Liver (tissue), 9 donors: ENCODE data around the gene ZNF775. TPM values are rescaled to one million over a fixed set of nuclear protein-coding genes. Genes with fewer than 3 reads are reported as not detected.

Experiments used
- DNase-seq: peaks from one replicate; pipeline ENCODE4 v3.0.0-alpha.2; 2017; ENCODE audit warnings: low spot score
- H3K27ac ChIP-seq, 2 donors: one replicate each; pipeline ENCODE4 v1.7.0; 2013; ENCODE audit warnings: inconsistent platforms in 2 of 2, low read length in 2 of 2, control low read depth in 1 of 2, low read depth in 1 of 2, mild to moderate bottlenecking in 1 of 2
- H3K27me3 ChIP-seq, 4 donors: one replicate each; pipeline versions ENCODE4 v1.6.1 to v1.7.0; 2013; ENCODE audit warnings: low read length in 3 of 4, inconsistent platforms in 1 of 4, mild to moderate bottlenecking in 1 of 4, moderate library complexity in 1 of 4; ENCODE audit not compliant: control insufficient read depth in 4 of 4, insufficient read depth in 4 of 4
- H3K36me3 ChIP-seq, 4 donors: one replicate each; pipeline versions ENCODE4 v1.6.1 to v1.7.0; 2013; ENCODE audit warnings: low read length in 3 of 4, mild to moderate bottlenecking in 3 of 4, low read depth in 1 of 4, moderate library complexity in 1 of 4; ENCODE audit not compliant: control insufficient read depth in 4 of 4, insufficient read depth in 3 of 4
- H3K4me1 ChIP-seq, 4 donors: one replicate each; pipeline versions ENCODE4 v1.6.1 to v1.7.0; 2013; ENCODE audit warnings: low read length in 3 of 4, mild to moderate bottlenecking in 3 of 4, moderate library complexity in 1 of 4; ENCODE audit not compliant: control insufficient read depth in 4 of 4, insufficient read depth in 4 of 4
- H3K4me3 ChIP-seq, 3 donors: one replicate each; pipeline versions ENCODE4 v1.6.1 to v1.7.0; 2013; ENCODE audit warnings: low read length in 3 of 3, control low read depth in 1 of 3, low read depth in 1 of 3, mild to moderate bottlenecking in 1 of 3
- H3K9ac ChIP-seq, 2 donors: one replicate each; pipeline ENCODE4 v1.7.0; 2013; ENCODE audit warnings: low read length in 2 of 2, mild to moderate bottlenecking in 2 of 2, moderate library complexity in 2 of 2, control low read depth in 1 of 2, low read depth in 1 of 2
- H3K9me3 ChIP-seq, 4 donors: one replicate each; pipeline versions ENCODE4 v1.6.1 to v1.7.0; 2013; ENCODE audit warnings: low read length in 3 of 4; ENCODE audit not compliant: control insufficient read depth in 4 of 4
- EGR1 ChIP-seq, 2 donors: IDR thresholded peaks; 2 replicates each; pipeline ENCODE4 v1.6.1; 2016 to 2018; ENCODE audit warnings: antibody characterized with exemption in 2 of 2, low read depth in 2 of 2
- FOXA1 ChIP-seq: IDR thresholded peaks from 2 replicates; pipeline ENCODE4 v1.6.1; 2016; ENCODE audit warnings: antibody characterized with exemption
- FOXA2 ChIP-seq: IDR thresholded peaks from 2 replicates; pipeline ENCODE4 v1.6.1; 2016; ENCODE audit warnings: antibody characterized with exemption
- GABPA ChIP-seq, 2 donors: IDR thresholded peaks in 1 of 2; conservative IDR thresholded peaks in 1 of 2; 2 replicates each; pipeline ENCODE4 v1.6.1; 2016; ENCODE audit warnings: antibody characterized with exemption in 2 of 2, mild to moderate bottlenecking in 1 of 2, moderate library complexity in 1 of 2
- HNF4A ChIP-seq, 2 donors: conservative IDR thresholded peaks; 2 replicates each; pipeline ENCODE4 v1.6.1; 2016; ENCODE audit warnings: antibody characterized with exemption in 2 of 2, mild to moderate bottlenecking in 2 of 2
- HNF4G ChIP-seq: IDR thresholded peaks from 2 replicates; pipeline ENCODE4 v1.6.1; 2016; ENCODE audit warnings: antibody characterized with exemption
- JUND ChIP-seq, 2 donors: IDR thresholded peaks; 2 replicates each; pipeline ENCODE4 v1.6.1; 2016; ENCODE audit warnings: antibody characterized with exemption in 2 of 2
- MAX ChIP-seq: IDR thresholded peaks from 2 replicates; pipeline ENCODE4 v1.6.1; 2016; ENCODE audit warnings: antibody characterized with exemption
- NR2F2 ChIP-seq: IDR thresholded peaks from 2 replicates; pipeline ENCODE4 v1.6.1; 2016; ENCODE audit warnings: antibody characterized with exemption
- RXRA ChIP-seq, 2 donors: IDR thresholded peaks; 2 replicates each; pipeline ENCODE4 v1.6.1; 2017 to 2018; ENCODE audit warnings: antibody characterized with exemption in 2 of 2, mild to moderate bottlenecking in 1 of 2
- SP1 ChIP-seq: IDR thresholded peaks from 2 replicates; pipeline ENCODE4 v1.6.1; 2018; ENCODE audit warnings: antibody characterized with exemption, mild to moderate bottlenecking
- TAF1 ChIP-seq: conservative IDR thresholded peaks from 2 replicates; pipeline ENCODE4 v1.6.1; 2016; ENCODE audit warnings: antibody characterized with exemption, mild to moderate bottlenecking
- YY1 ChIP-seq: IDR thresholded peaks from 2 replicates; pipeline ENCODE4 v1.6.1; 2016; ENCODE audit warnings: antibody characterized with exemption, mild to moderate bottlenecking
- WGBS: extraction: QIAGEN DNeasy Blood & Tissue Kit; methylation state at CpG from one replicate; pipeline ENCODE4 v1.1.7; 2013; 5-methylcytosine and 5-hydroxymethylcytosine counted together
- polyA plus RNA-seq, 2 donors: library from polyadenylated mRNA; stranded (reverse) in 1 of 2; unstranded in 1 of 2; fragments of 200-250 nt in 1 of 2; fragments of >200 nt in 1 of 2; fragmentation: Nextera tagmentation in 1 of 2; extraction: Ambion mirVana in 1 of 2; gene quantifications; one replicate each; pipeline versions ENCODE4 v1.2.1 to v1.2.3, GENCODE V29; 2013 to 2015
- total RNA-seq, 2 donors: library from RNA; depleted of rRNA; stranded (reverse); fragments of >200 nt; gene quantifications; one replicate each; pipeline ENCODE4 v1.2.3, GENCODE V29; 2014
- TF ChIP-seq, protein P1 (sequence below): IDR thresholded peaks from 2 replicates; pipeline ENCODE4 v1.6.1; 2016; ENCODE audit warnings: antibody characterized with exemption
- TF ChIP-seq, protein P2 (sequence below): IDR thresholded peaks from 2 replicates; pipeline ENCODE4 v1.6.1; 2016; ENCODE audit warnings: antibody characterized with exemption, mild to moderate bottlenecking
- donor health status: healthy.
- donor health status: healthy.
- donor health status: healthy.
- donor health status: healthy.
- donor health status: healthy.

ZNF775 gene
- total and polyA plus RNA-seq, 4 donors = 0.08 to 3.1 (median 0.52) TPM

- Histone ChIP-seq H3K27me3 (no peaks in the 10 kb centered on the region), H3K9me3 (no peaks in the 10 kb centered on the region), H3K4me1 (peaks cover 5 to 22% (median 14%) of the 10 kb centered on the region in 4 donors), H3K36me3 (no peaks in the 10 kb centered on the region), H3K9ac (no peak overlapping the region), H3K27ac (no peak overlapping the region), H3K4me3 (no peak overlapping the region)
- no peak for DNase-seq
- no peak for TF ChIP-seq MAX
- TF ChIP-seq FOXA1 = no peak
- TF ChIP-seq SP1 = no peak
- TF ChIP-seq, protein P1, sequence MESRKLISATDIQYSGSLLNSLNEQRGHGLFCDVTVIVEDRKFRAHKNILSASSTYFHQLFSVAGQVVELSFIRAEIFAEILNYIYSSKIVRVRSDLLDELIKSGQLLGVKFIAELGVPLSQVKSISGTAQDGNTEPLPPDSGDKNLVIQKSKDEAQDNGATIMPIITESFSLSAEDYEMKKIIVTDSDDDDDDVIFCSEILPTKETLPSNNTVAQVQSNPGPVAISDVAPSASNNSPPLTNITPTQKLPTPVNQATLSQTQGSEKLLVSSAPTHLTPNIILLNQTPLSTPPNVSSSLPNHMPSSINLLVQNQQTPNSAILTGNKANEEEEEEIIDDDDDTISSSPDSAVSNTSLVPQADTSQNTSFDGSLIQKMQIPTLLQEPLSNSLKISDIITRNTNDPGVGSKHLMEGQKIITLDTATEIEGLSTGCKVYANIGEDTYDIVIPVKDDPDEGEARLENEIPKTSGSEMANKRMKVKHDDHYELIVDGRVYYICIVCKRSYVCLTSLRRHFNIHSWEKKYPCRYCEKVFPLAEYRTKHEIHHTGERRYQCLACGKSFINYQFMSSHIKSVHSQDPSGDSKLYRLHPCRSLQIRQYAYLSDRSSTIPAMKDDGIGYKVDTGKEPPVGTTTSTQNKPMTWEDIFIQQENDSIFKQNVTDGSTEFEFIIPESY = no peak
- TF ChIP-seq RXRA (IDR thresholded peaks at IDR 0.05) = no peak
- TF ChIP-seq JUND (IDR thresholded peaks at IDR 0.05) = no peak
- TF ChIP-seq HNF4G = no peak
- TF ChIP-seq YY1 = no peak
- TF ChIP-seq HNF4A (conservative IDR thresholded peaks at IDR 0.05) = no peak
- TF ChIP-seq TAF1 = no peak
- TF ChIP-seq EGR1 (IDR thresholded peaks at IDR 0.05; ENCODE audit: low read depth in 2 of 2) = no peak
- WGBS = 92% methylated on average over 10 of the region's 10 CpGs
These were observed 30.3 kb downstream of the ZNF775 start for GRCh38 chr7:150409300-150410030.

DNA sequence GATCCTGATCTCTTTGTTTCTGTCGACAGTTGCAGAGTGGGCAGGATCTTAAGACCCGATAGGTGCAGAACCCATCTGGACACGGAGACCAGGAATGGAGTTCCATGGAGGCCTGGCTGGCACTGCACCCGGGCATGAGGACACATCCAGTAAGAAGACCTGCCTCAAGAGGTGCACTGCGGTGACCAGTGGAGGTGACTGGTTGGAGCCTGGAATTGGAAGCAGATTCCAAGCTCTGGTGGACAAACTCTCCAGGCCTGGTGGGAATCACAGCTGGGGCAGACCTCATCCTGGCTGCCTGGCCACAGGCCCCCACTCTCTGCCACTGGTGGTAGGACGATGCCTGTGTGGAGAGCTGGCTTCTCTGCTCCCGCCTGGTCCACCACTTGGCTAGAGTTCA lies 31.0 kb downstream of the ZNF775 start:
- no peak for DNase-seq
- Histone ChIP-seq H3K27ac (no peak overlapping the region), H3K9ac (no peak overlapping the region)

More for the DNA sequence above, 31.0 kb downstream of the ZNF775 start:
- WGBS = 96% methylated on average over 7 of the region's 7 CpGs
- TF ChIP-seq, protein P2, sequence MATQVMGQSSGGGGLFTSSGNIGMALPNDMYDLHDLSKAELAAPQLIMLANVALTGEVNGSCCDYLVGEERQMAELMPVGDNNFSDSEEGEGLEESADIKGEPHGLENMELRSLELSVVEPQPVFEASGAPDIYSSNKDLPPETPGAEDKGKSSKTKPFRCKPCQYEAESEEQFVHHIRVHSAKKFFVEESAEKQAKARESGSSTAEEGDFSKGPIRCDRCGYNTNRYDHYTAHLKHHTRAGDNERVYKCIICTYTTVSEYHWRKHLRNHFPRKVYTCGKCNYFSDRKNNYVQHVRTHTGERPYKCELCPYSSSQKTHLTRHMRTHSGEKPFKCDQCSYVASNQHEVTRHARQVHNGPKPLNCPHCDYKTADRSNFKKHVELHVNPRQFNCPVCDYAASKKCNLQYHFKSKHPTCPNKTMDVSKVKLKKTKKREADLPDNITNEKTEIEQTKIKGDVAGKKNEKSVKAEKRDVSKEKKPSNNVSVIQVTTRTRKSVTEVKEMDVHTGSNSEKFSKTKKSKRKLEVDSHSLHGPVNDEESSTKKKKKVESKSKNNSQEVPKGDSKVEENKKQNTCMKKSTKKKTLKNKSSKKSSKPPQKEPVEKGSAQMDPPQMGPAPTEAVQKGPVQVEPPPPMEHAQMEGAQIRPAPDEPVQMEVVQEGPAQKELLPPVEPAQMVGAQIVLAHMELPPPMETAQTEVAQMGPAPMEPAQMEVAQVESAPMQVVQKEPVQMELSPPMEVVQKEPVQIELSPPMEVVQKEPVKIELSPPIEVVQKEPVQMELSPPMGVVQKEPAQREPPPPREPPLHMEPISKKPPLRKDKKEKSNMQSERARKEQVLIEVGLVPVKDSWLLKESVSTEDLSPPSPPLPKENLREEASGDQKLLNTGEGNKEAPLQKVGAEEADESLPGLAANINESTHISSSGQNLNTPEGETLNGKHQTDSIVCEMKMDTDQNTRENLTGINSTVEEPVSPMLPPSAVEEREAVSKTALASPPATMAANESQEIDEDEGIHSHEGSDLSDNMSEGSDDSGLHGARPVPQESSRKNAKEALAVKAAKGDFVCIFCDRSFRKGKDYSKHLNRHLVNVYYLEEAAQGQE = no peak
- TF ChIP-seq NR2F2 (no peak), FOXA2 (no peak), GABPA (IDR thresholded peaks at IDR 0.05 in 1 of 2, conservative IDR thresholded peaks at IDR 0.05 in 1 of 2) (no peak), YY1 (no peak), FOXA1 (no peak)
- Histone ChIP-seq H3K4me1 (peaks cover 5 to 22% (median 14%) of the 10 kb centered on the region in 4 donors), H3K4me3 (no peak overlapping the region), H3K27me3 (no peaks in the 10 kb centered on the region), H3K36me3 (no peaks in the 10 kb centered on the region), H3K9me3 (no peaks in the 10 kb centered on the region)
